Activated naive CD8-positive, alpha-beta T cell treated with anti-CD3 and anti-CD28 coated beads, Interleukin-2, amount 50 U/mL, for 16 hours (primary cell): Measurements from ENCODE around the gene BBOX1.

Experiments used
- DNase-seq: peaks from one replicate; pipeline ENCODE4 v3.0.0-alpha.2; 2020; ENCODE audit warnings: low read depth, low spot score

BBOX1 gene

DNA sequence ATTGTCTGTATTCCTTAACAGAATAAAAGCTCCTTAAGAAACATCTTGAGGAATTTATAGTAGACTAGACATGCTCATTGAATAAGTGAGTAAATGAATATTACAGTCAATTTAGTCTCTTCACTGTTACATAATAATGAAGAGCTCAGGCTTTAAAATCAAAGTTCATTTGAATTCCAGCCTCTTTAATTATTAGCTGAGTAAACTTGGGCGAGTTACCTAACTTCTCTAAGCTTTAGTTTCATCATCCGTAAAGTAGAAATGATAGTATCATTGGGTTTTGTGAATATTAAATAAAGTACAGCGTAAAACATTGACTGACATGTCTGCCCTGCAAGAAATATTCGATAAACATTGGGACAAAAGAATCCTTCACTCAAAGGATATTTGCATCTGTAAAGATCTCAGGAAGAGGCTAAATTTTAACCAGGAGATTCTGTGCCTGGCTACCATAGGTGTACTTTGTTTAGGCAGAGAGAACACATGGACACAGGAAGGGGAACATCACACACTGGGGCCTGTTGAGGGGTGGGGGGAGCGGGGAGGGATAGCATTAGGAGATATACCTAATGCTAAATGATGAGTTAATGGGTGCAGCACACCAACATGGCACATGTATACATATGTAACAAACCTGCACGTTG lies 15.2 kb upstream of the BBOX1 start:
- no peak for DNase-seq

GRCh38 chr11:27025957-27026733 lies 14.5 kb upstream of the BBOX1 start:
- no peak for DNase-seq

GRCh38 chr11:27028561-27028965 lies 12.1 kb upstream of the BBOX1 start:
- no peak for DNase-seq

- no peak for DNase-seq
Measured at GRCh38 chr11:27029966-27030365, 10.6 kb upstream of the BBOX1 start.

DNA sequence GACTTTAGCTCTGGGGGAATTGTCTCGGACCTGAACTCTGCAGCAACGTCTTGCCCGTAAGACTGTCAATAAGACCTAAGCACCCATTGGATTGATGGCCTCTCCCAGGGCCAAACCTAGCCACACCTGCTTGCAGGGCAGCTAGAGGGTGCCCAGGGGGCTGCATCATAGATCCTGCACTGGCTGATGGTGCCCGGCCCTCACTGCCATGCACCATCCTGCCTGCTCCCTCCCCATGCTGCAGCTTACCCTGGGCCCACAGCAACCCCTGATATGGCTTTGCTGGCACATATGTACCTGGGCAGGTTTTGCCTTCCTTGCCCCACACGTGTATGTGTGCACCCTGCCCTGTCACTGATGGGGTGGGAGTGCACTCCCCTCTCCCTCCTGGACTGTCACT lies 8.9 kb upstream of the BBOX1 start:
- DNase-seq: no peak

DNA sequence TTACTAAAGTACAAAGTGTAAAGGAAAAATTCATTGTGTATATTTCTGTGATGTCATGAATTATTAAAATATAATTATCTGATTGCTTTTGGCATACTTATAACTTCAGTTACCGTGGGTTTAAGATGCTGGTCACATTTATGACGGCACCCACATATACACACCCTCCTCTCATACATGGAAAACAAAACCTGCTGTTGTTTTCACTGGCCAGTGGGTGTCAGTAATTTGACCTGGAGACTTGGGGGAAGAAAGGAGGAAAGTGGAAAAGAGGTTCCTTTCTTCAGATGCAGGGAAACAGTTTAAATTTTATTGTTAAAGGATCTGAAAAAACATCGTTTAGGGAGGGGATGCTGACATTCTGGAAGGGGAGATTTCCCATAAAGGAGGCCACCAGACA lies 742 bp upstream of the BBOX1 start:
- no peak for DNase-seq

DNA sequence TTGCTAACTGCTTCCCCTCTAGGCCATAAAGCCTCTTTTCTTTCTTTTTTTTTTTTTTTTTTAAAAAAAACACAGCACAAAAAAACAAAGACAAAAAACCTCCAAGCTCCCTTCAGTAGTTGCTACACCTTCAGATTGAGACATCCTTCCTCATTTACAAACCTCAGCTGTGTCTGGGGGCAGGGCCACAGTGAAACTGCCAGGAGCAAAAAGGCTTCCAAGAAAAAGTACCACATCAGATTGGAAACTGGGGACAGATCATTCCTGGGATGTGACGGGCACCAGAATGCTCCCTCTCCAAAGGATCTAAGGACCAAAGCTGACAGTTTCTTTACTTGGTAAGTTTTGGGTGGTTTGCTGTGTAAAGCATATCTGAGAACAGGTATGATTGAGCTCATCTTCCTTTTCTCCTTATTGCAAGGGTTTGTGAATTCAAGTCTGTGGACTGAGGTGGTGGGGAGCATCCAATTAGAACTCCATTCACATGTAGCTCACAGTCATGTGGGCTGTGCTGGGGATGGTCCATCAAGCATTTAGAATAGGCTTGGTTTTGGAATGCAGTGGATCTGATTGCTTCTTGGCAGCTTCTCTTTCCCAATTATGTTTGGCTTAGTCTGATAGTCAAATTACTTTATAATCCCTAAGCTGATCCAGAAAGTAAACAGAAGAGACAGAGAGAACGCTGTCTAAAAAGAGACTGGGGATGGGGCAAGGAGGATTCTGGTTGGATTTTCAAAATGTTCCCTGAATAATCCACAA lies 705 bp downstream of the BBOX1 start:
- no peak for DNase-seq

DNA sequence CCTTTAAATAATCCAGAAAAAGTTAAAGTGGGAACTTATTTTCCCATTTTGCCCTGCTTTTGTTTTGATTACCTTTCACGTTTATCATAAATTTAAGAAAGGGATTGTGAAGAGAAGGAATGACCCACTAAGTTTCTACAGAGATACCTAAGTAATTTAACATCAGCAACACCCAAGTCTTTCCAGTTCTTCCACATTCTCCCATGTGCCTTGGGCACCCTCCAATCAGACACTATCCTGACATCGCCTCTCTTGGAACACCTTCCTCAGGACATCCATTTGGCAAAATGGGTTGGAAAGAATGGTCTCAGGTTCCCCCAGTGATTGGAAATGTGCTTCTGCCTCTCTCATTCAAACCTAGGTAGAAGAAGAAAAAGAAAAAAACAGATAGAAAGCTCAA lies 6.3 kb downstream of the BBOX1 start:
- no peak for DNase-seq

- no peak for DNase-seq
Measured at GRCh38 chr11:27052668-27053067, 12.1 kb downstream of the BBOX1 start.

GRCh38 chr11:27055065-27055682 lies 14.6 kb downstream of the BBOX1 start:
- DNase-seq: no peak

DNA sequence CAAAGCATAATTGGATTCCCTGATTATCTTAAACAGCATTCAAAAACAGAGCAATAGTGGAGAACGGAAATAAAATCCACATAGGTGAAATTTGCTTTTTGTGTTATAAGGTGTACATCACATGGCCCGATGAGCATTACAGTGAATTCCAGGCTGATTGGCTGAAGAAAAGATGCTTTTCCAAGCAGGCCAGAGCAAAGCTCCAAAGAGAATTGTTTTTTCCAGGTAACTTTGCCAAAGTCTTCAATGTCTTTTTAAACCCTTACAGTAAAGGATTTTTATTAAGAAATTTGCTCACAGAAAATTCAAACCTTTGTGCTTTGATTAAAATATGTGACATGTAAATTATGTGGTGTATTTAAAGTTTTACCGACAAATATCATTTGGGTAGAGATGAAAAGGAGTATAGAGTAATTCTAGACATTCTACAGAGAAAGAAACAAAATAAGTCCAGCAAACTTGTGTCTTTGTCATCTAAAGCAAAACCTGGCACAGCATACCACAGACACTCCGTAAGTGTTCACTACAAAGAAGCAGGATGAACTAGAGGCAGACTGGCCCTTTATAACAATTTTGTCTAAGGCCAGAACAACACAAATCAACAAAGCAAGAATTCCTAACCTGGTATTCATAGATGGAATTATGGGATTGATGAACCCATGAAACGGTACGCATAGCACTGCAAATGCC lies 16.6 kb downstream of the BBOX1 start:
- DNase-seq: no peak

- DNase-seq: no peak
Measured at GRCh38 chr11:27058456-27058855, 17.8 kb downstream of the BBOX1 start.

- DNase-seq: no peak
Measured at GRCh38 chr11:27059431-27059830, 18.8 kb downstream of the BBOX1 start.

DNA sequence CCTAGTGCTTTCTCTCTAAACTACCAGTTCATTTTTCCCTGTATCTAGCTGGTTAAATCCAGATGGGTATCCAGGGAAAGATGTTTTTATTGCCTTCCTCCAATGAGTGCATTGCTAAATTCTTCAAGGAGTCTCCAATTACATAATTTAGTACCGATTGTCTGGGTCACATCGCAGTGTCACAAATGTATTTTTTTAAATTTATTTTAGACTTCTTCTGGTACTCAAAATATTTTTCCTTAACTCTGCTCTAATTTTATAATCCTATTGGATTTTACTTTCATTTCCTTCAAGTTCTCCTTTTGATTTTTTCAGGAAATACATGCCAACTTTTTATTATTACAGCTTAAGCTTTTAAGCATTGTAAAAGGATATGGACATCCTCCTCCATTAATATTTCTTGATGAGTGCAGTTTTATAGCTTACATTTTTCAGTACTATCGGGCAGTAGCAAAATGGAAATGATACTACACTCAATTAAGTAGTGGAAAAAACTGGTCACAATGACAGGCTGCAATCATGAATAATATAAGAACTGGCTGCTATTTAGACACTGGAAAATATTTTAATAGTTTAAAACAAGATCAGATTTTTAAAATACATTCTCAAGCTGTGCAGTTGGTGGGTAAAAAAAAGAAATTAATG lies 20.3 kb downstream of the BBOX1 start:
- no peak for DNase-seq

DNA sequence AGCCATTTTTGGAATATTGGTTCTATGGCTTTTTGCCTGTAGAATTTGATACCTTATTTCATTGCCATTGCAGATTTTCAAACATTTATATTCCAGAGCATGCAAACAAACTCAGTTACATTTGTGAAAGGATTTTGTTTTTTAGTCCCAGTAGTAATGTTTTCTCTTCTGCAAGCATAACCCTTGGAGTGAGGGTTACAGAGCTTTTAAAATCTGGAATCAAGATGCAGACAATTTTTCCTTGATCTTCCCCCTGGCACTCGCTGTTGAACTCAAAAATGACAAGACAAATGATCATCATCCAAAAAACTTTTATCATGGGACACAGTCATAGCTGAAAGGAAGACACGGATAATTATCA lies 20.8 kb downstream of the BBOX1 start:
- DNase-seq: no peak

DNA sequence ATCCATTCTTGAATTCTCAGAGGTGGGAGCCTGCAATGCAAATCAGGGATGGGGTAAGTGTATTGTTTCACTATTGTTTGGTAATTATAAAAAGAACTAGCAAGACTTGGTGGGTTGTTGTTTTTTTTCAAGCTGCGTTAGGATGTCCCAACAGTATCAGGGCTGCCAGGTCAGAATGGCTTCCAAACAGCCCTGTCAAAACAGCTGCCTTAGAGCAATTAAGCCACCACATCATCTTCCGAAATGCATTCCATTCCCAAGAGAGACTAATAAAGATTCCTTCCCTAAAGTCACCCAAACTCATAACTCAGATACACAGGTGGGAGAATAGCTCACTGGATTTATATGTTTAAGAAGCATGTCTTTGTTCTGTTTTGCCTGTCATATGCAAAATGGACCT lies 23.5 kb downstream of the BBOX1 start:
- no peak for DNase-seq

DNA sequence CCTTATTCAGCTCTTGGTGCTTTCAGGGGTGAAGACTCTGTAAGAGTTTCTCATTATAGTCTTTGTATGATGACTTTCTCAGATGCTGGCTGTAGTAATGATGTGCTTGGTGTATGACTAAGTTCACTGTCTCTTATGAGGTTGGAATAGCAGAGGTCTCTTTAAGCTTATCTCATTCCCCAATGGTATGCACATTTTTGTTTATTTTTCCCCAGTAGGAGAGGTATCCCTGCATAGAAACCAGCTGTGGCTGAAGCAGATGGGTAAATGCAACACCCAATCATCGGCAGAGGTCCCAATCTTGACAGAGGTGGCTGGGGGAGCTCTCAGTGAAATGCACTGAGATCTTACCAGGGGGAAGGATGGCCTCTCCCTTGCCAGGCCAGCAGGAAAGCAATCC lies 34.6 kb downstream of the BBOX1 start:
- DNase-seq: no peak

DNA sequence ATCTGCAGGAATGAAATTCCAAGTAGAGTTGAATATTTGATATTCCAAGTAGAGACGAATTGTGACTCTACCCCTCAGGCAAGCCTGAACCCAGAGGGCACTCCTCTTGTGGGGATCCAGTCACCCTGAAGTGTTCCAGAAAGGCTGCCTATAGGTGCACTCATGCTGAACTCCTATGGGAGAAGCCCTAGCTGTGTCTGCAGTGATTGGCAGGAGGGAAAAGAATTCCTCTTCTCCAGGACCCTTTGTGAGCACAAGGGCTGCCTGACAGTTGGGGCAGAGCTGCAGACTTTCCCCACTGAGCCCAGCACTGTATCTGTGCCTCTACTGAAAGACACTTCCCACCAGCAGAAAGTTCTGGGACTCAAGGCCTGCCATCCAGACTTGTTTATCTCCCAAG lies 35.0 kb downstream of the BBOX1 start:
- no peak for DNase-seq

- DNase-seq: no peak
Measured at GRCh38 chr11:27076121-27076589, 35.5 kb downstream of the BBOX1 start.

GRCh38 chr11:27081056-27081455 lies 40.4 kb downstream of the BBOX1 start:
- no peak for DNase-seq

DNA sequence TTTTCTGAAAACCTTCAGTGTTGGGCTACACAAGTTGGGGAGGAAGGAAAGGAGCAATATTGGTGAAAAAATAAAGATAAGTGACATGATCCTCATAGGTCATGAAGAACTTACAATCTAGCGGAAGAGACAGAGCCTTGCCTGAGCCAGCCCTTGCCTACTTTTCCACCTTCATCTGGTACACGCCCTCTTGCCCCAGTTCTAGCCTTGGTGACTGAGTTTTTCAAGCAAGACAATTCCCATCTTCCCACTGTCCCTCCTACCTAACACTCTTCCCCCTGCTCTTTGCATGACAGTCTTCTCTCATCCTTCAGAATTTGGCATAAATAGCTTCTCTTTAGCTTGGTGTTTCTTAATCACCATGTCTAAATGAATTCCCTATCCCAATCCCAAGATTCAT lies 42.6 kb downstream of the BBOX1 start:
- no peak for DNase-seq
